CD4-positive, alpha-beta T cell treated with Interferon alpha-2 for 1 hour (primary cell): ENCODE results near the gene CHST6.
A peak's percentile ranks its signal among the peaks of the same experiment; 100 is the strongest.
"Not testable (repeated sequence)": the region's sequence is repeated elsewhere in the genome, so short reads cannot be mapped to it uniquely, and the experiment has no call there.

Source experiments
- DNase-seq, 2 donors: peaks; one replicate each; pipeline ENCODE4 v3.0.0-alpha.2; 2020 to 2022

CHST6 gene

DNA sequence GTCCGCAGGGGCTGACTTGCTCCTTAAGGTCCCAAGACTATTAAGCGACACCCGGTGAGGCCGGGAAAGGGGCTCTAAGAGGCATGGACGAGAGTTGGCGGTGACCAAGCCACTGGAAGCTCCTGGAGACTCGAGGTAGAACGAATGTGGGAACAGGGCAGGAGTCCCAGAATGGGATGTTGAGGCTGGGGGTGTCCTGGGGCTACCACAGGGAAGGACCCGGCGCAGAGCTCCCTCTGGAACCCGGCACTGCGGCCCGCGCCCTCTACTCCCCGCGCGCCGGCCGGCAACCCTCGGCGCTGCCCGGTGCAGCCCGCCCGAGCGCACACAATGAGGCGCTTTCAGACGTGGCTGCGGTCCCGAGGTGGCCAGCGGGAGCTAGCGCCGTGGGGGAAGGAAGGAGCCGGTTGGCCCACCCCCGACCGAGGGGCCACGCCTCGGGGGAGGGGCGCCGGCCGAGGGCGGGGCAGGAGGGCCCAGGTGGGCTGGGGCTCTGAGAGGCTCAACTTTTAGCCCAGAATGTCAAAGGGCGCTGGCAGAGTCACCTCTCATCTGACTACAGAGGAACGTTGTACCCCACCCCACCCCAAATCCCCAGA, at the start of gene CHST6:
Gene CHST6, minus strand, starts transcription at position 366 of the 599 bp plus-strand sequence. CDS start 15,613 bp downstream, outside the sequence.
- peak; percentile 11 to 15 for DNase-seq

DNA sequence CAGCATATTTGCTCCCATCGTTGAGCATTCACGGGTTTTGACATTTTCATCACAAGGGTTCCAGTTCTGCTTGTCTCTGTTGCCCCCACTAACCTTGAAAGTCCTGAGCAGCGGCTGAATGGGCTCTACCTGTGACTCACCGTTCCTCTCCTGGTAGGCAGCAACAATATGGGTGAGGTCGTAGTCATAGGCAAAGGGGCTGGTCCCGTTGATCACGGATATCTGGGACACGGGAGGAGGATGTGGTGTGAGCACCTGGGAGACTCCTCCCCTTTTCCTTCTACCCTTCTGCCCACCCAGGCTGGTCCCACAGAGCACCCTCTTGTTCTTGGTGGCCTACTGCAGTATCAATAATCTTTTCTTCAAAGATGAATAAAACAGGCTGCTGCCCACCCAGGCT, 47.2 kb upstream of the CHST6 start:
- not testable (repeated sequence) for DNase-seq

DNA sequence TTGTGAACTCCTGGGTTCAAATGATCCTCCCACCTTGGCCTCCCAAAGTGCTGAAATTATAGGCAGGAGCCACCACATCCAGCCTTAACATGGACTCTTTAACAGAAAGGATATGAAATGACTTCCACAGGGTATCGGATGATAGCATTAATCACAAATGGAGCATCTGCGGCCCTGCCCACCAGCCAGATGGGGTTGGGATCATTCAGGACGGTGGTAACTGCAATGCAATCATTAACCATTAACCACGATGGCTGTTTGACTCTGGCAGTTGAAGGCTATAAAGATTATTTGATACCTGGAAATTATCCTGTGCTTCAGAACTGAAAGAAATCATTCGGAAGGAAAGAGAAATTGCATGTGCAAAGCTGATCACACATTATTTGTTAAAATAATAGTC, 46.0 kb upstream of the CHST6 start:
- no peak for DNase-seq

DNA sequence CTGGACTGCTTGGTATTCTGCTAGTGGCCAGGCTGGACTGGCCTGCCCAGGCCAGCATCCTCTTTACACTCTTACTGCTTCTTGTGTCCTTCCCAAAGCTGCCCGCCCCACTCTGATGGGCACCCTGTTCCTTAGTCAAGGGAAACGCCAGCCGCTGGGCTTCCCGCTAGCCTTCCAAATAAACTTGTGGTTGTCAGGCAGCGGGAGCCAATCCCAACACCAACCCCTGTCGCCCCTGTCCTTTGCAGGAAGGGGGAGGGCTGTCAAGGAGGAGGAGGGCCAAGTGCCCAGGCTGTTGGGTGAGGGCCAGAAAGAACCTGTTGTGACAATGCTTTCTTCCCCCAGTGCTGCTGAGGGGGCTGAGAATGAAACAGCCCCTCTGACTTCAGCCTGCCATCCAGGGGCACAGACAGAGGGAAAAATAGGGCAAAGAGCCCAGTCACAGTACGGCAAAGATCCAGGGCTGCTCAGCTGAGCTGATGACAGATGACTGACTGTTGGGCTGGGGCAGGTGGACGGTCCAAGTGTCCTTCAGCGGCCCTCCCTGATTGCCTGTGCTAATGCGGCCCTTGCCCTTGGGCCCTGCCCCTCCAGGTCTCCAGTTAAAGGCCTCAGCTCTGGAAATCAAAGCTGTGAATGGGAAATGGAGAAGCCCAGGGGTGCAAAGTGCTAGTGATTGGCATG, 43.8 kb upstream of the CHST6 start:
- DNase-seq: not testable (repeated sequence)

DNA sequence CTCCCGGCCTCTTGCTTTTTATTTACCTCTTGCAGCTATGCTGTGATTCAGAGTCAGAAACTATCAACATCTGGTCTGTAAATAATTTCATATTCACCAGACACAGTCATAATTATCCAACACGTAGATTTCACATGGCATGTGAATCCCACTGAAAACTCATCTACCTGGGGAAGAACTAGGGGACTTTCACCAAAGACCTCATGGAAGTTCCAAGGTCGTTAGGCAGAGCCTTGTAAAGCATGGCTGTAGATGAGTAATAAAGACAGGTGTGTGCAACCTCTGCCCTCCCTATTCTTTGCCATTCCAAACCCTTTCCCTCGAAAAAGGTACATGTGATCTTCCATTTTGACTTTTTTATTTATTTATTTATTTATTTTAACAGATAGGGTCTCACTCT, 42.5 kb upstream of the CHST6 start:
- no peak for DNase-seq

DNA sequence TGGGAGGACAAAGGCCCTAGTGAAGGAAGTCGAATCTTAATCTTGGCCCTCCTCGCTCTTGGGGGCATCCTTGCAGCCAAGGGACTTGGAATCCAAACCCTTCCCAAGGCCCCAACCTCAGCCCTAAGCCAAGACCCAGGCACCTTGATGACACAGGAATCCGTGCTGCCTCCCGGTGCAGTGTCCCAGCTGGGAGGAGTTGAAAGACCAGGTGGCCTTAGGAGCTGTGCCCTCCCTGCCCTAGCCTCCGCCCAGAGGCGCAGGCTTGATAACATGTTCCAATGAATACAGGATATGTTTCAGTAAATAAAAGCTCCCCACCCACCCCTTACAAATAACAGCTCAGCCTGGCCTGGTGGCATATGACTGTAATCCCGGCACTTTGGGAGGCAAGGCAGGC, 40.7 kb upstream of the CHST6 start, which contains the start of gene CHST5:
Gene CHST5, minus strand, starts transcription at position 208 of the 400 bp plus-strand sequence. CDS start 5,724 bp downstream, outside the sequence.
- DNase-seq: no peak

DNA sequence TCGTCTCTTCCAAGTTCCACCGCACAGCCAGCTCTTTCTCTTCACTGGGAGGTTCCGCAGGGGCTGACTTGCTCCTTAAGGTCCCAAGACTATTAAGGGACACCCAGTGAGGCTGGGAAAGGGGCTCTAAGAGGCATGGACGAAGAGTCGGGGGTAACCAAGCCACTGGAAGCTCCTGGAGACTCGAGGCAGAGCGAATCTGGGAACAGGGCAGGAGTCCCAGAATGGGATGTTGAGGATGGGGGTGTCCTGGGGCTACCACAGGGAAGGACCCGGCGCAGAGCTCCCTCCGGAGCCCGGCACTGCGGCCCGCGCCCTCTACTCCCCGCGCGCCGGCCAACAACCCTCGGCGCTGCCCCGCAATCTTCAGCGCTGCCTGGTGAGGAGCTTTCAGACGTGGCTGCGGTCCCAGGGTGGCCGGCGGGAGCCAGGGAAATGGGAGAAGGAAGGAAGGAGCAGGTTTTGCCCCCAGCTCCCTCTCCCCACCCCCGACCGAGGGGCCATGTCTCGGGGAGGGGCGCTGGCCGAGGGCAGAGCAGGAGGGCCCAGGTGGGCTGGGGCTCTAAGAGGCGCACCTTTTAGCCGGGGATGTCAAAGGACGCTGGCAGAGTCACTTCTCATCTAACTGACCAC, 40.1 kb upstream of the CHST6 start:
- DNase-seq: no peak

DNA sequence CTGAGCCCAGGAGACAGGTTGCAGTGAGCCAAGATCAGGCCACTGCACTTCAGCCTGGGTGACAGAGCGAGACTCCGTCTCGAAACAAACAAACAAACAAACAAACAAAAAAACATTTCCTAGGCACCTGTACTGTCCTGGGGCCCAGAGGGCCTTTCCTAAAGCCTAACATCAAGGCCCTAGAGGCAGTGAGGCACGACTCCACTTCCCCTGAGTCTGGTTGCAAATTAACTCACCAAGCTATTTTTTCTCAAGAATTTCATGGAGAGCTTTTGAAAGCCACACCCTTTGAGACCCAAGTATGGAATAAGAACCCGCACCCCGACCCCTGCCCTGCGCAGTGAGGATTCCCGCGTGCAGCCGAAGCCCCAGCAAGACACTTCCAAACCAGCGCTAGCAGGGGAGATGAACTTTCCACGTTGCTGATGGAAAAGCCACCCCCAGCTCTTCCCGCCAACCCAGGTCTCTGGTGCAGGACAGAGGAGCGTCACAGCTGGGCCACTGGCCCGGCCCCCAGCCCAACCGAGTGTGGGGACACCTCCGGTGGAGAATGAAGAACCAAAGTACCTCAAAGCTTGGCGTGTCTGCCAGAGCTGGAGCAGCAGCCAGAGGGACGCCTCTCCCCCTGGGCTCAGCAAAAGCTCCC, 39.4 kb upstream of the CHST6 start:
- no peak for DNase-seq

DNA sequence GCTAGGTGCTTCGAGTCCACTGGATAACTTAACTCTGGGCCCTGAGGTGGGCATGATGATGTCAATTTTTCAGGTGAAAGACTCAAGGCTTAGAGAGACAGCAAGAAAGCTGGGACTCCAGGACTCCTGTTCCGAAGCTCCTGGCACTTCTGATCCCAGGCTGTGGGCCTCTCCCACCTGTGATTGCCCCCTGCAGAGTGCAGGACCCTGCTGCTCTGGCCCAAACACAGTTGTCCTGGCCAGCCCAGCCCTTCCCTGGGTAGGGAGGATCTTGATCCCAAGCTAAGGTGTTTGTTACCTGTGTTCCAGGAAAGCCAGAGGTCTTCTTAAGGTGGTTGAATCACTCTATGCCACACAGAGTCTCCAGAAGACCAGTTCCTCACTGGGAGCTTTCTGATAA, 37.5 kb upstream of the CHST6 start:
- DNase-seq: no peak

DNA sequence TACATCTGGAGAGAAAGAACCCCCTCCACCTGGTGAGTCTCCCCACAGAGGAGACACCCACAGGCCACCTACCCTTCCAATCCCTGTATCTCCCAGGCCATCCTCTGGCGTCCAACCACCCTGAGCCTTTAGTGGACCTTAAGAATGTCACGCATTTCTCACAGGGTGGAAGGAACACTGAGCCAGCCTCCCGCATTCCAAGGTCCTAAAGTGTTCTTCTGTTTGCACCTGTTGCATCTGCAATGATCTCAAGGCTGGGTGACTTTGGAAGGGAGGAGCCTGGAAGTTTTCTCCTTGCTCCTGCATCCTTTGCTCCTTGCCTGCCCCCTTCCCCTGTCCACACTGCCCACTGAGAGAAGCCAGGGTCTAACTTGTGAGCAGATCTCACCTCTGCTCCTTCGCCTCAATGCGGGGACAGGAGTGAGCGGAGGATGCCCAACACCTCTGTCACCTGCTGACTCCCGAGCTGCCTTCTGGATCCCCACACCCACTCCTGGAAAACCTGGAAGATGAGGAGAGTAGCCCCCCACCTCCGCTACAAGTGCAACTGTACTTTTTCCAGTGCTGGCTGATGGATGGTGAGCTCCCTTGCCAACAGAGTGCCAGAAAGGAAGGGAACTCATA, 37.0 kb upstream of the CHST6 start:
- DNase-seq: no peak

DNA sequence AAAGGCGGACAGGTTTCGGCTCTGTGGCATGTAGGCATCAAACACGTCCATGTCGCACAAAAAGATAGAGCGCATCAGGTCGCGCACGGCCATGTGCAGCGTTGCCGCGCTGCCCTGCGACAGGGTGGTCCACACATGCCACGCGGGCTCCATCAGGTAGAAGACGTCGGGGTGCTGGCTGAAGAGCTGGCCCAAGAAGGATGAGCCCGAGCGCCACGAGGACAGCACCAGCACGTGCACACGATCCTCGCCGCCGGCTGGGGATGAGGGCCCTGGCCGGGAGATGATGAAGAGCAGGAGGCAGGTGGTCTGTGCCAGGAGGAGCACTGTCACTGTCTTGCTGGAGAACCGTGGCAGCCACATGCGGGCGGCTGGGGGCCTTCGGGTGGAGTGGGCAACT, 34.7 kb upstream of the CHST6 start:
- DNase-seq: no peak

DNA sequence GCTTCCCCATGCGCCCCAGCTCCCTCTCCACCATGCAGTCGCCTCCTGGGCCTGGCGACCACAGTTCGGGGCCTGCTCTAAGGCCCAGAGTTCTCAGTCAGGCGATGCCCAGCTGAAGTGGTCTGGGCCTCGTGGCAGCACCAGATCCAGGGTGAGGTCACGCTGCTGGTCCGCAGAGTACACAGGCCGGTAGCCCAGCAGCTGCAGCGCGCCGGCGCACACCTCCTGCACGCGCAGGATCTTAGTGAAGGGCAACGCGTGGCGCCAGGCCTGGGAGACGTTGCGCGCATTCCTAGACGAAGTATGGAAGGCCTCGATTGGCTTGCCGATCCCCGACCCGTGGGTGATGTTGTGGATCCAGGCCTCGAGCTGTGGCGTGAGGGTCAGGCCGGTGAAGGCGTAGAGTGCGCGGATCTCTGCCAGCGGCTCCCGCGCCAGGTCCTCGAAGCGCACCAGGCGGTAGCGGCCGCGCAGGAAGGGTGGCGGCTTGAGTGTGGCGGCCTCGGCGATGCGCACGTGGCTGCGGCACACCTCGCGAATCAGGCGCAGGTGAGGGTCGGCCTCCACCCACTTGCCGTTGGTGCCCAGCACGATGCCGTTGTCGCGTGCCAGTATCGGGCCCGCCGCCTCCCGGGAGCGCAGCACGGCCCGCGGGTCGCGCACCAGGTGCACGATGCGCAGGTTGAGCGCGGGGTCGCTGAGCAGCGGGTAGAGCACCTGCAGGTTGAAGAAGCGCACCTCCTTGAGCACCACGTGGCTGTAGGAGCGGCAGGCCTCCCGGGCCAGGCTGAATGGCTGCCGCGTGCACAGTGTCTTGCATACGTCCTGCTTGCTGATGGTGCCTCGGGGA, 34.0 kb upstream of the CHST6 start:
- no peak for DNase-seq

DNA sequence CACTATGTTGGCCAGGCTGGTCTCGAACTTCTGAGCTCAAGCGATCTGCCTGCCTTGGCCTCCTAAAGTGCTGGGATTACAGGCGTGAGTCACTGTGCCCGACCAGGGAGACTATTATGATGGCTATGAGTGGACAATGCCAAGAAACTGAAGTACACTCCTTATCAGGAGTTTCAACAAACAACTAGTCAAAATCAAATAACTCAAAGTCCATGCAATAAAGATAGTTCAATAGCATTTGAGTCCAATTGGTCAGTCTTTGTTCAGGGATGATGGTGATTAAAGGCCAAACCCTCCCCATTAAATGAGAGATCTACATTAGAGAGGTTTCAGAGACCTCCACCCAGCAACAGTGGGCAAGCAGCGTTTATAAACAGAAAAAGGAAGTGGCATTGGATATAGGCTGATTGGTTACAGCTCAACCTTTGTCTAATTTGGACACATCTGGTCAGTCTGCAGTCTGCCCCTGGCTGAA, 32.6 kb upstream of the CHST6 start:
- no peak for DNase-seq

DNA sequence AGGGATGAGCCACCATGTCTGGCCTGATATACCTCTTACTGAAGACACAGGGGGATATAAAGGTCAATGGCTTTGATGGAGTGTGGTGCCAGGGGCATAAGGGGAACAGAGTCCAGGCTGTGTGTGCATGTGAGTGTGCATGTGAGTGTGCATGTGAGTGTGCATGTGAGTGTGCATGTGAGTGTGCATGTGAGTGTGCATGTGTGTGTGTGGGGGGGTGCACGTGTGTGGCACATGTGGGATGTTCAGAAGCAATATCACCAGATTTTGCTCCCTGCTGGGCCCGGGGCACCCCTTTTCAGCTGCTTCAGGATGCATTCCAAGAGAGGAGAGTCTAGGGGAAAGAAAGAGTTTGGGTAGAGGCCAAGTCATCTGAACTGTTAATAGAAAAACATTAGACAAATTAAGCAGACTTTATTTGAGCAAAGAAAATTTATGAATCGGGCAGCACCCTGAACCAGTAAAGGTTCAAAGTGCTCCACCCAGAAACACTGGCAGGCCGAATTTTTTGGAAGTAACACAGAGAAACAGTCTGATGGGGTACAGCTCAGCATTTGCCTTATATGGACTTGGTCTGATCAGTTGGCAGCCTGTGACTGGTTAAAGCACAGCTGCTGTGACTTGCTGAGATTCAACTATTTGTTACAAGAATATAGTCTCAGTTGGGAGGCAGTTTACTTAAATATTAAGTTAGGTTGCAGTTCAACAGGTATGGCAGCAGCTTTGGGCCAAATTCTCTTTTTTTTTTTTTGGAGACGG, 31.0 kb upstream of the CHST6 start:
- DNase-seq: no peak

DNA sequence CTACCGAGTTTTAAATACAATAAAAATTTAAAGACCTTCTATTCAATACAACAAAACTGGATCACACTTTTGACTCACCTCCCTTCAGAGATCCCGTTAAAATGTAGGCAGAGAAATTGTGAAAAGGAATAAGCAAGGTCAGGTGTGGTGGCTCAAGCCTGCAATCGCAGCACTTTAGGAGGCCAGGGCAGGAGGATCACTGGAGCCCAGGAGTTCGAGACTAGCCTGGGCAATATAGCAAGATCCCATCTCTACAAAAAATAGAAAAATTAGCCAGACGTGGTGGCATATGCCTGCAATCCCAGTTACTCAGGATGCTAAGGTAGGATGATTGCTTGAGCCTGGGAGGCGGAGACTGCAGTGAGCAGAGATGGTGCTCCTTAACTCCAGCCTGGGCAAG, 23.9 kb upstream of the CHST6 start:
- no peak for DNase-seq

DNA sequence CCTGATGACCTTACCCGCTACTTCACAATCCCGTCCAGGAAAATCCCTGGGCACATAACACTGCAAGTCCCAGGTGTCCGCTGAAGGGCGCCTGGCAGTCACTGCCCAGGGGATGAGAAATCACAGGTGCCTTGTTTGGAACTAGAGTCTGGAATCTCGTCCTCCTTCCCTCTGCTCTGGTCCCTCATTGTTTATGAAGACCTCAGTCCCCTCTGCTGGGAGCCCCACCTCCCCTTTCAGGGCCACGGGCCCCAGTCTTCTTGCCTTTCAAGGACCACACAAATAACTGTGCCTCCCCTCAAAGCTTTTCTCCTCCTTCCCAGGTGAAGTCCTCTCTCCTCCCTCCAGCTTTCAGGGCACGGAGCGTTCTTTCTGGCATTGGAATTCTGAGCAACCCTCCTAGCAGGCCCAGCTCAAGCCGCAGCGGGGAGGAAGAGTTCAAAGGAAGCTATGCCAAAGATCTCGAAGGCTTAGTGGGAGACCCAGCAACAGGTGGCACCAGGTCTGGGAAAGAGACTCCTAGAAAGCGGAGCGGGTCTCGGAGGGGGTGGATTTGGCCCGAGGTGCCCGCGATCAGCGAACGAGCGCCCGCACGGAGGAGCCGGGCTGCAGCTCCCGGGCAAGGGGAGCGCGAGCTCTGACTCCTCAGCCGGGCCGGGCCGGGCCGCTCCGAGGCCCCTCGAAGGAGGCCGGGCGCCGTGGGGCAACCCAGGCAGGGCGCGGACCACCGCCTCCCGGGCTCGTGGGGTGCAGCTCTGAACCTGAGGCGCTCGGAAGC, 21.1 kb upstream of the CHST6 start:
- peak in 1 of 2 donors; percentile 27 for DNase-seq

DNA sequence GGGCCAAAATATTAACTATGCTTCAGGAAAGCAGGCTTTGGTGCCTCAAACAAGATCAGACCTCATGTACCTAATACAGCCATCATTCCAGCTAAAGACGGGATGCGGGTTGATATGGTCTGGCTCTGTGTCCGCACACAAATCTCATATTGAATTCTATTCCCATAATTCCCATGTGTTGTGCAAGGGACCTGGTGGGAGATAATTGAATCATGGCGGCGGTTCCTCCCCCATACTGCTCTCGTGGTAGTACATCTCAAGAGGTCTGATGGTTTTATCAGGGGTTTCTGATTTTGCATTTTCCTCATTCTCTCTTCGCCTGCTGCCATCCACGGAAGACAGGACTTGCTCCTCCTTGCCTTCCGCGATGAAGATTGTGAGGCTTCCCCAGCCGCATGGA, 19.1 kb upstream of the CHST6 start:
- no peak for DNase-seq

DNA sequence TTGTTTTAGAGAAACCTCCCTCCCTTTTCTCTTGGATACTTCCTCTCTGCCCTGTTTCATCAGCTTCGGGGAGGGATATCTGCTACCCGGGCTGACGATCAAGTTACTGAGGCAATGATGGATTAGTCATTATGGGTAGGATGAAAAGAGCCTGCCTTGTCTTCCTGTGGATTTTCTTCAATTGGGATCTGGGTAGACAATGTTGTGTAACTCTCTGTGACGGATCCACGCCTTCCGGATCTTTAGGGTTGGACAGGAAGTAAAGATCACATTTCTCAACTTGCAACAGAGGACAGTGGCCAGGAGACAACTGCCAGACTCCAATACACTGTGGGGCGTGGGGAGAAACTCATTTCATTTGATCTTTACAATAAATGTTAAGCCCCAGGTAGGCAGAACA, 11.3 kb upstream of the CHST6 start:
- peak in 1 of 2 donors; percentile 43 for DNase-seq

DNA sequence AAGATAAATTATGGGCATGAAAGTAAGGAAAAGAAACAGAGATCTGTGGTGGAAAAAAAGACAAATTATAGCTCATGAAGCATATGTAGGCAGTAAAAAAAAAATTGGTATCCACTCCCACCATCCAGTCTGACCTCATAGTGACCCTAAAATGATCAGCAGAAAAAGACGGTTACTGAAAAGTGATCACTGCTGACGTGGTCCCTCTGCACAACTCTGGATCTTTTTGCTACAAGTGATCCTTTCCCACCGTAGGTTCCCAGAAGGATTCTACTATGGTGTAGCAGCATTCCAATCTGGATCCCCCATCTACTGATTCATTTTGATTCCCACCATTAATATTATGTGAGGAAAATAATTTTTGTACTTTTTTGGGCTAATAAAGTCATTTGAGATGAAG, 10.9 kb upstream of the CHST6 start:
- DNase-seq: no peak

DNA sequence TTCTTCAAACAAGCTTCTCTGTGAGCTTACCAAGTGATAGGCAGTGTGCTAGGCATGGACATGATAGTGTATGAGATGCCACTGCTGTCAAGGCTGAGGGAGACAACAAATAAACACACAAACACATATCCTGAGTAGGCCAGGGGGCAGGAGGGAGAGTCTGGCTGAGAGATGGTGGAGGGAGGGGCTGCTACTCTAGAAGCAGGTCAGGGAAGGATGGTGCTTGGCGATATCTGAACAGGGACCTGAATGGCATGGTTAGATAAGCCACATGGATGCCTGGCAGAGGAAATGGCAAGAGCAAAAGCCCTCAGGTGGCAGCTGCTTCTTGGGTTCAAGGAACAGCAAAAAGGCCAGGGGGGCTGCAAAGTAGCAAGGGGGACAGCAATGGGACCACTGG, 8.6 kb upstream of the CHST6 start:
- no peak for DNase-seq
